PC-9 (cell line): ENCODE measurements around the gene ERI3. TPM values are rescaled to one million over a fixed set of nuclear protein-coding genes. Genes with fewer than 3 reads are reported as not detected.

ENCODE experiments used
- BruUV-seq: library from RNA; stranded (reverse); fragments of 400-500 nt; replicated peaks from 2 replicates; lab custom pipeline; 2021; lab: Mats Ljungman, UMichigan
- CTCF ChIA-PET: fragments of 300-600 bp; sonication (Branson Sonifier 250); formaldehyde crosslinking; loops from one replicate; lab custom pipeline; 2022; ENCODE audit warnings: antibody characterized with exemption; lab: Charles Lee
- POLR2A ChIA-PET: fragments of 300-600 bp; sonication (Branson Sonifier 250); formaldehyde crosslinking; loops from one replicate; lab custom pipeline; 2022; ENCODE audit warnings: antibody characterized with exemption; ENCODE audit not compliant: unreplicated experiment; lab: Charles Lee
- DNase-seq, 2 experiments: peaks; one replicate each; pipeline versions ENCODE4 v3.0.0 to v3.0.0-alpha.2; 2015 to 2022; ENCODE audit warnings: mixed read lengths in 1 of 2
- H2AFZ ChIP-seq: fragments of 200-600 bp; sonication (generic); 2 replicates; pipeline ENCODE4 v1.8.1; 2017; ENCODE audit warnings: antibody characterized with exemption
- H3F3A ChIP-seq: fragments of 200-600 bp; sonication (generic); 2 replicates; pipeline ENCODE4 v1.8.1; 2017; ENCODE audit warnings: antibody characterized with exemption, mild to moderate bottlenecking, low read depth; ENCODE audit not compliant: insufficient read depth
- H3K27ac ChIP-seq: fragments of 200-600 bp; sonication (generic); 2 replicates; pipeline ENCODE4 v1.6.1; 2016; ENCODE audit warnings: mixed run types
- H3K27me3 ChIP-seq: fragments of 200-600 bp; sonication (generic); 2 replicates; pipeline ENCODE4 v1.6.1; 2016; ENCODE audit warnings: low read depth, mixed run types; ENCODE audit not compliant: insufficient read depth
- H3K36me3 ChIP-seq: fragments of 200-600 bp; sonication (generic); 2 replicates; pipeline ENCODE4 v1.6.1; 2016; ENCODE audit warnings: low read depth, mixed run types
- H3K4me1 ChIP-seq: fragments of 200-600 bp; sonication (generic); replicated peaks from 2 replicates; pipeline ENCODE4 v1.6.1; 2016; ENCODE audit warnings: mixed run types; ENCODE audit not compliant: insufficient read depth
- H3K4me2 ChIP-seq: fragments of 200-600 bp; sonication (generic); 2 replicates; pipeline ENCODE4 v1.6.1; 2017; ENCODE audit warnings: mixed run types
- H3K4me3 ChIP-seq: fragments of 200-600 bp; sonication (generic); 2 replicates; pipeline ENCODE4 v1.6.1; 2016; ENCODE audit warnings: mixed run types
- H3K79me2 ChIP-seq: fragments of 200-600 bp; sonication (generic); 2 replicates; pipeline ENCODE4 v1.6.1; 2017; ENCODE audit warnings: low read depth, mixed run types
- H3K9me2 ChIP-seq: fragments of 200-600 bp; sonication (generic); 2 replicates; pipeline ENCODE4 v1.8.1; 2017; ENCODE audit warnings: mild to moderate bottlenecking; ENCODE audit not compliant: insufficient read depth
- H3K9me3 ChIP-seq: fragments of 200-600 bp; sonication (generic); 2 replicates; pipeline ENCODE4 v1.8.1; 2016; ENCODE audit warnings: low read depth; ENCODE audit not compliant: insufficient read depth
- H4K20me1 ChIP-seq: fragments of 200-600 bp; sonication (generic); 2 replicates; pipeline ENCODE4 v1.8.1; 2017; ENCODE audit not compliant: insufficient read depth
- CTCF ChIP-seq: fragments of 200-600 bp; sonication (generic); conservative IDR thresholded peaks from 2 replicates; pipeline ENCODE4 v1.6.1; 2017; ENCODE audit warnings: mixed run types, antibody characterized with exemption, mild to moderate bottlenecking, moderate library complexity
- EZH2 ChIP-seq: fragments of 200-600 bp; sonication (generic); IDR thresholded peaks from 2 replicates; pipeline ENCODE4 v1.8.0; 2017; ENCODE audit warnings: antibody characterized with exemption, low read depth
- intact Hi-C: fragments of 100-400 bp; cut with micrococcal nuclease; formaldehyde crosslinking; loops from one replicate; pipeline ENCODE4 v1.10.0; 2022; ENCODE audit not compliant: unreplicated experiment
- total RNA-seq: library from RNA; stranded (reverse); gene quantifications from 2 replicates; pipeline ENCODE4 v1.2.3, GENCODE V29; 2021

Gene ERI3
- total RNA-seq, 1 experiment from 2014 or later: 120 TPM

GRCh38 chr1:44227211-44227610, 127.8 kb downstream of the ERI3 start:
- ChIA-PET POLR2A (no interaction called here), CTCF (interaction anchor here (0.6 kb wide), 1 partner anchor 286 kb away, joined by 4 read pairs; no protein-coding TSS in a partner anchor)
- TF ChIP-seq CTCF (no peak), EZH2 (no peak)
- no peaks in the 10 kb centered on the region for H4K20me1 ChIP-seq
- no peaks in the 10 kb centered on the region for H3K9me3 ChIP-seq
- no peaks in the 10 kb centered on the region for H3F3A ChIP-seq
- H2AFZ ChIP-seq: no peak overlapping the region
- no peaks in the 10 kb centered on the region for H3K79me2 ChIP-seq
- H3K4me2 ChIP-seq: no peak overlapping the region
- BruUV-seq: no TSS peak
- H3K4me1 ChIP-seq: no peaks in the 10 kb centered on the region
- H3K27me3 ChIP-seq: no peaks in the 10 kb centered on the region
- intact Hi-C loops: no loop called here
- H3K36me3 ChIP-seq: no peaks in the 10 kb centered on the region
- H3K9me2 ChIP-seq: no peaks in the 10 kb centered on the region
- H3K4me3 ChIP-seq: no peak overlapping the region
- no peak for DNase-seq
- H3K27ac ChIP-seq: no peak overlapping the region

- Histone ChIP-seq H3K27ac (no peak overlapping the region), H3K79me2 (no peaks in the 10 kb centered on the region), H3K9me2 (no peaks in the 10 kb centered on the region), H3K4me3 (no peak overlapping the region), H3K27me3 (no peaks in the 10 kb centered on the region), H3K4me2 (no peak overlapping the region), H3K4me1 (no peaks in the 10 kb centered on the region), H3K9me3 (no peaks in the 10 kb centered on the region), H3K36me3 (no peaks in the 10 kb centered on the region; the same call in 1 of the 2 replicates), H3F3A (no peaks in the 10 kb centered on the region), H2AFZ (no peak overlapping the region), H4K20me1 (no peaks in the 10 kb centered on the region)
- BruUV-seq: no TSS peak
- TF ChIP-seq CTCF (no peak), EZH2 (no peak)
- ChIA-PET CTCF (no interaction called here), POLR2A (no interaction called here)
- no peak for DNase-seq
- intact Hi-C loops: no loop called here
Observed at GRCh38 chr1:44225761-44226160, 129.3 kb downstream of the ERI3 start.

GRCh38 chr1:44223187-44223610, 131.9 kb downstream of the ERI3 start:
- peaks cover 2% of the 10 kb centered on the region; the same call in 1 of the 2 replicates for H3F3A ChIP-seq
- no peaks in the 10 kb centered on the region for H3K9me2 ChIP-seq
- ChIA-PET POLR2A (interaction anchor here (0.6 kb wide), 1 partner anchor 10 kb away, joined by 3 read pairs; no protein-coding TSS in a partner anchor), CTCF (no interaction called here)
- no peaks in the 10 kb centered on the region for H3K27me3 ChIP-seq
- no peaks in the 10 kb centered on the region for H4K20me1 ChIP-seq
- no peaks in the 10 kb centered on the region for H3K79me2 ChIP-seq
- intact Hi-C loops: no loop called here
- TF ChIP-seq CTCF: no peak
- TF ChIP-seq EZH2: no peak
- H3K4me1 ChIP-seq: no peaks in the 10 kb centered on the region
- no peak for DNase-seq
- H2AFZ ChIP-seq: no peak overlapping the region
- no peak overlapping the region for H3K4me3 ChIP-seq
- H3K4me2 ChIP-seq: no peak overlapping the region
- no TSS peak for BruUV-seq
- no peaks in the 10 kb centered on the region for H3K9me3 ChIP-seq
- no peaks in the 10 kb centered on the region; the same call in 1 of the 2 replicates for H3K36me3 ChIP-seq
- no peak overlapping the region for H3K27ac ChIP-seq
